Stimulated activated CD4-positive, alpha-beta T cell treated with anti-CD3 and anti-CD28 coated beads, TNF-alpha, amount 100 ng/mL, for 1 hour (primary cell): Measurements from ENCODE around the gene AGO4.
"Not testable (repeated sequence)": the region's sequence is repeated elsewhere in the genome, so short reads cannot be mapped to it uniquely, and the experiment has no call there.

Experiments
- DNase-seq, 3 donors: peaks; one replicate each; pipeline ENCODE4 v3.0.0-alpha.2; 2020; ENCODE audit warnings: low read depth in 3 of 3, low spot score in 1 of 3

The AGO4 gene

DNA sequence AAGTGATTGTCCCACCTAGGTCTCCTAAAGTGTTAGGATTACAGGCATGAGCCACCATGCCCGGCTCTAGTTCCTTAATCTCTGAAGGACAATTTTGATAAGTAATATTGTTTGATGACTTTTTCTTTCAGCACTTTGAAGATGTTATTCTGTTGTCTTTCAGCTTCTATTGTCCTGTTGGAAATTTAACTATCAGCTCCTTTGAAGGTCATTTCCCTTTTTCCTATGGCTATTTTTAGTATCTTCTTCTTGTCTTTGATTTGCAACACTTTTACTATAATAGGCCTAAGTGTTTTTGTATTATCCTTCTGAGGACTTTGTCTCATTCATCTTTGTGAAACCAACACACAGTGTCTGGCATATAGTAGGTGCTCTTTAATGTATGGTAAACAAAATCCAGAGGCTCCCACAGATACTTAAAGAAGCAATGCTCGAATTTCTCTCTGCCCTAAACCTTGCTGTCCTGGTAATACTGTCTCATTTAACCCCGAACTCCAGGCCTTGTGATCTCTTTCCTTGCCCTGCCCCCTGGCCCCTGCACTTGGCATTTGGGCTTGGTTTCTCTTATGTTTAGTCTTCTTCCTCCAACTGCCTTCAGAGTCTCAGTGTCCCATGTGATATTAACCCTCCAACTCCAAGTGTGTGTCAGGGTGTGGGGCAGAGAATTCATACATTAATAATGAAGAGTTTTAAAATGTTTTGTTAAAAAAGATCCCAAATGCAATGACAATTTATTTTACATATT is 56.2 kb downstream of the AGO4 start:
- no peak for DNase-seq

- no peak for DNase-seq
These were observed 57.0 kb downstream of the AGO4 start for GRCh38 chr1:35864813-35865212.

GRCh38 chr1:35866991-35867390 is 59.2 kb downstream of the AGO4 start:
- no peak for DNase-seq

GRCh38 chr1:35869245-35869950 is 61.6 kb downstream of the AGO4 start:
- not testable (repeated sequence) for DNase-seq

DNA sequence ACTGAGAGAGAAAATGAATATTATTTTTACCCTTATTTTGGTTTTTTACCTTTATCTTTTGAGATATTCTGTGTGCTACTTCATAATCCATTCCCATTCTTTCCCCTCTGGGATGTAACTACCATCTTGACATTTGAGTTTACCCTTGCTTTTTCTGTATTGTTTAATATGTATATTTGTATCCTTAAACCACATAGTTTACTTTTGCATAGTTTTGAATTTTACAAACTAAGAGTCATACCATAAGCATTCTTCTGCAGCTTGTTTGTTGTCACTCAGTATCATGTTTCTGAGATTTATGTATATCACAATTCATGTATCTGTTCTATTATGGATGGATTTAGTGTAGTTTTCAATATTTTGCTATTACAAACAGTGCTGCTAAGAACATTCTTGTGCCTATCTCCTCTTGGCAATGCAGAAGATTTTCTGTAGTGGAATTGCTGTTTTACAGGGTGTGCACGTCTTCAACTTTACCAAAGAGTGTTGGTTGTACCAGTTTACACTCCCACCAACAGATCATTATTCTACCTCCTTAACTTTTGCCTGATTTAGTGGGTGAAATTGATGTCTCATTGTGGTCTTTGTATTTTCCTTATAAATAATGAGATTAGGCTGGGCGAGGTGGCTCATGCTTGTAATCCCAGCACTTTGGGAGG is 63.0 kb downstream of the AGO4 start:
- DNase-seq: no peak

DNA sequence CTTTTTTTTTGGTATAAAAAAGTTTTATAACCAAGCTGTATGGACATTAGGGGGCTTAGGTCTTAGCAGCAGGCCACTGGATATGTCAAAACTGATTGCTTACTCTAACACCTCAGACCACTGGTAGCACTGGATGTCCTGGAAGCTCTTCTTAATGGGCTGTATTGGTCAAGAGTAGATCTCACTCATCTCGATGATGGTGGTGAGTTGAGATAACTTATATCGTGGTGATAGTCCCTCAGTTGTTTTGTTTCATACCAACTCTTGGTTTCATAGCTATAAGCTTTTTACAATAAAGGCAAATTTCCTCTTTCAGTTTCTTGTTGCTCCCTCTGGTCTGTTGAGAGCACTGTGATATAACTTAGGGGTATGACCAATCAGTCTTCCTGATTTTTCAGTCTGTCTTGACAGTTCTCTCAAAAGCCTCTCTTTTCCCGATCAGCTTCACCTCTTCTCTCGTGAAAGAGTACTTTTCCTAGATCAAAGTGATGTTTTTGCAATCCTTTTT is 65.5 kb downstream of the AGO4 start:
- no peak for DNase-seq

DNA sequence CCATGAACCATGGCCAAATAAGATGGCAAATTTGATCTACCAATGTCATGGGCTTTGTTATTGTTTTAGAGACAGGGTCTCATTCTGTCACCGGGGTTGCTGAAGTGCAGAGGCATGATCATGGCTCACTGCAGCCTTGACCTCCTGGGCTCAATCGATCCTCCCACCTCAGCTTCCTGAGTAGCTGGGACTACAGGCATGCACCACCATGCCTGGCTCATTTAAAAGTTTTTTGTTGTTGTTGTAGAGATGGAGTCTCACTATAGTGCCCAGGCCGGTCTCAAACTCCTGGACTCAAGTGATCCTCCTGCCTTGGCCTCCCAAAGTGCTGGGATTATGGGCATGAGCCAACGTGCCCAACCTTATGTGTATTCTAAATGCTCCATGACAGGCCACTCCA is 66.3 kb downstream of the AGO4 start:
- not testable (repeated sequence) for DNase-seq

DNA sequence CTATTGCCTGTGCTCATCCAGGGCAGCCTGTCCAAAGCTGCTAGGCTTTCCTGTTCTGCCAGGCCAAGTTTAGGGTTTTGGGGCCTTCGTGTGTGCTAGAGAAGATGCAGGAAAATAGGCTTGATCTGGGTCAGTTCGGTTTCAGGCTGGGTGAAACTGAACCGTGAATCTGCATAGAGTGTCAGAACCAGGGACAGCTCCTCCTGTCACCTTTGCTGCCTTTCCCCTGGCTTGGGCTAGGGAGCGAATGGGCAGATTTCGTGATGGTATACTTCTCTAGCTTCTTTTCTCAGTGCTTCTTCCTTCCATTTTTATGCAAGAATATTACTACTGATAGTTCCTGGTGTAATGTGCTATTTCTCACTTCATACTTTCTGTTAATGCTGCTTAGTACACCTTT is 69.2 kb downstream of the AGO4 start:
- DNase-seq: no peak

- no peak for DNase-seq
These were observed 74.0 kb downstream of the AGO4 start for GRCh38 chr1:35881850-35882273.

DNA sequence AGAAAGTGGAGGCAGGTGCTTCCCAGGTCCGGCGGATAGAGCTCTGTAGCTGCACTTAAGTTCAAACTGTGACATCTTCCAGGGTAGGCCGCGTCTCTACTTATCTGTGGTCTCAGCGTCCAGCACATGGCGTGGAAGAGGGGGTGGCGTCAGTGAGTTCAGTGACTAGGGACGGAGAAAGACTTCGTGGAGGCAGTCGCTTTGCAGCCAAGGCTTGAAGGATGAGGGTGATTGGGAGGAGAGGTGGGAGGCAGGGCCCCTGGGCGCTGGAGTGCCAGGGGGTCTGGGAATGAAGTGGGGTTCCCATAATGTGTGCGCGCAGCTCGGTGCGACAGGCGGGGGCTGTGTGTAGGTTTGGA is 74.7 kb downstream of the AGO4 start:
- DNase-seq: no peak

DNA sequence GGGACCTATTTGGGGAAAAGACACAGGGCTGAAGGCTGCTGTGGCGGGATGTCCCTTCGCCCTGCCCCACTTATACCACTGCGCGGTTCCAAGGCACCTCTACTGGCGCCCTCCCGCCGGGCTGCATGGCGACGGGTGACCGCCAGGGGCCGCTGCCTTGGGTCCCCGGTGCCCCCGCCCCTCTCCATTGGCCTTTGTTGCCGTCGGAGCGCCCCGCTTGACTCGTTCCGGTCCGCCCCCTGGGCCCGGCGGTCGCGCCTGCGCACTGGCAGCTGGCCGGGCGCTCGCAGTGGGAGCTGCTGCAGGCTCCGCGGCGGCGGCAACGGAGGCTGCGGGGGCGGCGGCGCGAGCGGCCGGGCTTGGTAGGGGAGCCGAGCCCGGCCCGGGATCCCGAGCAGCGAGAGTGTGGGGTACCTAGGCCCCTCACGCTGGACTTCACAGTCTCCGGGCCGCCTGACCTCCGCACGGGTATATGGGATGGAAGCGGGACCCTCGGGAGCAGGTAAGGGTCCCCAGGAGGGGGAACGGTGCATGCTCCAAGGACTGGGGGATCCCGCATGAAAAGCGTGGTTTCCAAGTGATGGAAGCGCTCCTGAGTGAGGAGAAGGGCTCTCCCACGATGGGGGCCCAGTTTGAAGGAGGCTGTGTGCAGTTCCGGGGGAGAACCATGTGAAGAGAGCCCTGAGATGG is 75.3 kb downstream of the AGO4 start, which contains the start of gene AGO1:
Gene AGO1 (plus strand): TSS at position 265 of the 690 bp plus-strand sequence. CDS start 213 bp downstream, at position 478.
- DNase-seq: peak; percentile 95 to 98 (median 96)

DNA sequence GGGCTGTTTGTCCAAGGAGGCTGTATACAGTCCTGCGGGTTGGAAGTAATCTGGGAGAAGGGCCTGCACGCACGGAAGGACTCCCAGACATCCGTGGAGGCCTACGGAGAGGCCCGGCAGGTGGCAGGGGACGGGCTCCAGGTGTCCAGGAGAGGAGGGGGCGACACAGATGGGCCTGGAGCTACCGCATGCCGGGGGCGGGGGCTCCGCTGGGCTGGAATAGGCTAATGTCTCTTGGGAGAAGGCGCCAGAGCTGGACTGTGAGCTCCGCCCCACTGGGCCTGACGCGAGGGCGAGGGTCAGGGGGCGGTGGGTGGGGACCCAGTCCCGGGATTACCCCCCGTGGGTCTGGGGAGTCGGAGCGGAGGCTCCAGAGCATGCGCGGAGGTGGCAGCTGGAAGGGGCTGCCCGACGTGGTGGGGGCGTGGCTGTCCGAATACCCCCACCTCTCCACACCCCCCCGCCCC is 75.9 kb downstream of the AGO4 start:
- DNase-seq: peak; percentile 3 to 27 (median 8)

DNA sequence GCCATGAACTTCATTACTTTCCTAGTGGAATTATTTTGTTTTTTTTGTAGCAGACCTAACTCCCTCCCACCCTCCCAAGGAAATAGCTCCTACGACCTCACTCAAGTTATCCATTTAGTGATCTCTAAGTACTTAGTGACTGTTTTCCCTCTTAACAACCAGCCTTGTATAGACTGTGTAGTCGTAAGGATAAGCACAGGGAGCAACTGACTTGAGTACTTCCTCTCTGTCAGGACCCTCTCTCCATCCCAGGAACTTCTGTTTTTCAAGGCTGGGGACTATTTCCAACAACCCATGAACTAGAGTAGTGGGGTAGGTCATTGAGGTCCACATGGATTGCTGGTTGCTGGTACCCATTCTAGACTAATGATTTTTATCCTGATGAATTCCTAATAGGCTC is 77.1 kb downstream of the AGO4 start:
- no peak for DNase-seq

GRCh38 chr1:35885961-35886558 is 78.2 kb downstream of the AGO4 start:
- DNase-seq: no peak

DNA sequence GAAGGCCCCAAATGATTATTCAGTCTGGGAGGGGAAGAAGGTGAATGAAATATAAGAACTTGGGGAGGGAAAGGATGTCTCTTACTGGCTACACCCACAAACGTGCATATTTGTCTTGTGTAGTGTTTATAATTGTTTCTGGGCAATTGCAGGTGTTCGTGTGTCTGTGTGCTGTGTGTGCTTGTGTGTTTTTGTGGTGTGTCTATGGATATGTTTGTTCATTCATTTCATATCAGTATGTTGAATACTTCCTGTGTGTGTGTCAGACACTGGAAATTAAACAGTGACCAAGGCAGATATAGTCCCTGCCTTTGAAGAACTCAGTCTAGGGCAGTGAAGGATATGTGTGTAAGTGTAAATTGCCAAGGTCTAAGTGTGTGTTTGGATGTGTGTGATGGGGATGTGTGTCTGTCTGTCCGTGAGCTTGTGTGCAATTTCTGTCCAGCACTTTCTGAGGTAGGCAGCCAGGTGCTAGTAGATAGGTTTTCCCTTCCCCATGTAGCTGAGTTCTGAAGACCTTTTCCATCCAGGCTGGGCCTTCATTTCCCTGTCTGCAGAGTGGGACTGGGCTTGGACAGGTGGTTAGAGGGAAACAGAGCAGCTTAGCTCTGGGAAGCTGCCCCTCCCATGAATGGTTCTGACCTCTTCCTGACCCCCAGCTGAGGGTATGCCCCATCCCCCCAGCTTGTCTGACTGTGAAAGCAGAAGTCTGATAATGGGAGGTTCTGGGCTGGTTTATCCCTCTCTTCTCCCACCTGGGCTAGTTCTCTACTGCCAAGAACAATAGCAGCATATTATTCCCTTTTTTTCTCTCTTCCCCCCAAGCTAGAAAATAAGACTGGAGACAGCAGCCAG is 79.0 kb downstream of the AGO4 start:
- DNase-seq: no peak

- DNase-seq: no peak
These were observed 79.7 kb downstream of the AGO4 start for GRCh38 chr1:35887508-35887907.

GRCh38 chr1:35888255-35888654 is 80.4 kb downstream of the AGO4 start:
- DNase-seq: no peak

DNA sequence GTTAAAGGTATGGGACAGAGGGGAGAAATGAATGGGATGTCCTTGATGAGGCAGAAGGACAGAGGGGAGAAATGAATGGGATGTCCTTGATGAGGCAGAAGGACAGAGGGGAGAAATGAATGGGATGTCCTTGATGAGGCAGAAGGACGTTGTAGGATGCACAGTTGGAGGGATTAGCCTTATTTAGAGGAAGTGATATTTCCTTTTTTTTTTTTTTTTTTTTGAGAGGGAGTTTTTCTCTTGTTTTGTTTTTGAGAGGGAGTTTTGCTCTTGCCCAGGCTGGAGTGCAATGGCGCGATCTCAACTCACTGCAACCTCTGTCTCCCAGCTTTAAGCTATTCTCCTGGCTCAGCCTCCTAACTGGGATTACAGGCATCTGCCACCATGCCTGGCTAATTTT is 81.2 kb downstream of the AGO4 start:
- not testable (repeated sequence) for DNase-seq

DNA sequence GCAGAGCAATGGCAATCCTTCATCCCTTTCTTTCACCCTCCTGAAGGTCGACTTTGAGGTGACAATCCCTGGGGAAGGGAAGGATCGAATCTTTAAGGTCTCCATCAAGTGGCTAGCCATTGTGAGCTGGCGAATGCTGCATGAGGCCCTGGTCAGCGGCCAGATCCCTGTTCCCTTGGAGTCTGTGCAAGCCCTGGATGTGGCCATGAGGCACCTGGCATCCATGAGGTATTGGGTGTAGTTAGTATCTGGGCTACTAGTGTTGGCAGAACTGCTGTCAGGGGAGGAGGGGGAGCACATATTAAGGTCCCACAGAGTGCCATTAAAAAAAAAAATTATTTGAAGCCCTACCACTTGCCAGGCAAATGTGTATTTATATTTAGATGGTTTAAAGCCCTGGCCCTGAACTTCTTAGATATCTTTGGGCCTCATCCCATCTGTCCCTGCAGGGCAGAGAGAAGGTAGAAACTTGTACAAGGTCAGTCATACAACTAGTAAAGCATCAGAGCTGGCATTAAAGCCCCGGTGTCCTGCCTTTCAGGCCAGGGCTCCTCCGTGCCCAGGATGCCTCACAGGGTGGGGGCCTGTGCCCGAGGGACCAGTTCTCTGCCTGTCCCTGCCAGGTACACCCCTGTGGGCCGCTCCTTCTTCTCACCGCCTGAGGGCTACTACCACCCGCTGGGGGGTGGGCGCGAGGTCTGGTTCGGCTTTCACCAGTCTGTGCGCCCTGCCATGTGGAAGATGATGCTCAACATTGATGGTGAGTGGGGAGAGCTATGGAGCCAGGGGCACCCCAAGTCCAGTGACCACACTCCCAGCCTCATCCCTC is 85.4 kb downstream of the AGO4 start:
- DNase-seq: no peak
